Measurements from ENCODE around the gene TTLL10.

The TTLL10 gene

DNA sequence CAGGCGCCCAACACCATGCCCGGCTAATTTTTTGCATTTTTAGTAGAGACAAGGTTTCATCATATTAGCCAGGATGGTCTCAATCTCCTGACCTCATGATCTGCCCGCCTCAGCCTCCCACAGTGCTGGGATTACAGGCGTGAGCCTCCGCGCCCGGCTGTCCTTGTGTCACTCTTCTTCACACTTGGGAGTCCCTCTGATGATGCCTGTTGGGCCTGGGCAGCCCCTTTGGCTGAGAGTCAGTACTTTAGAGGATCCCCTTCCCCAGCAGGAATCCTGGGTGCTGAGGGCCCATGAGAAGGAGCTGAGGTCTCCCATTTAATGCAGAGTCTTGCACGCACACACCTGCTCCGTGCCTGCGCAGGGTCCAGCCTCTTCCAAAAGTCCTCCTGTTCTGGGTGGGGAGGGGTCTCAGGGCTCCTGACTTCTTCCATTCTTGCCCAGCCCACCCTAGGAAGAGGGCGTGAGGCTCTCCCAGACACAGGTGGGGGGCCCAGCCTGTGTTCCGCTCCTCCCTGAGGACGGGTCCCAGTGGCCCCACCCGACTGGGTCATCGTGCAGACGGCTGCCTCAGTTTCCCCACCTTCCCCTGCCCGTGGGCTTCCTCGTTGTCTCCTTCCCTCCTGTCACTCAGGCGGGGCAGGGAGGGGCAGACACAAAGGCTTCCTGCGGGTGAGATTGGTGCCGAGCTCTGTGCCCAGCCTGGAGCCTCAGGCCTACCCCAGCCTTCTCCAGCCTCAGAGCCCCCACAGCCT lies 3.9 kb downstream of the TTLL10 start:
- Histone ChIP-seq H3K4me1 (ENCODE audit: insufficient read depth, low read length) (peaks cover 10% of the 10 kb centered on the region), H3K27ac (ENCODE audit: low read length) (no peak overlapping the region), H3K4me3 (ENCODE audit: low read length) (no peak overlapping the region), H3K9ac (ENCODE audit: low read depth, low read length) (no peak overlapping the region), H3K36me3 (ENCODE audit: insufficient read depth, low read depth, low read length) (no peaks in the 10 kb centered on the region), H3K27me3 (ENCODE audit: insufficient read depth, low read length) (peaks cover 17% of the 10 kb centered on the region), H3K9me3 (ENCODE audit: insufficient read depth, low read depth, low read length) (no peaks in the 10 kb centered on the region)

- peaks cover 10% of the 10 kb centered on the region; the same call in 1 of the 2 replicates for H3K4me1 ChIP-seq (ENCODE audit: insufficient read depth, low read length)
- H3K36me3 ChIP-seq (ENCODE audit: insufficient read depth, low read depth, low read length) = no peaks in the 10 kb centered on the region
- no peaks in the 10 kb centered on the region for H3K9me3 ChIP-seq (ENCODE audit: insufficient read depth, low read depth, low read length)
- H3K4me3 ChIP-seq (ENCODE audit: low read length) = no peak overlapping the region
- H3K27me3 ChIP-seq (ENCODE audit: insufficient read depth, low read length) = peaks cover 17% of the 10 kb centered on the region
- no peak overlapping the region for H3K27ac ChIP-seq (ENCODE audit: low read length)
- no peak overlapping the region for H3K9ac ChIP-seq (ENCODE audit: low read depth, low read length)
Measured at GRCh38 chr1:1178794-1179331, 5.2 kb downstream of the TTLL10 start.

- Histone ChIP-seq H3K27me3 (ENCODE audit: insufficient read depth, low read length) (peaks cover 17% of the 10 kb centered on the region), H3K9ac (ENCODE audit: low read depth, low read length) (no peak overlapping the region), H3K27ac (ENCODE audit: low read length) (no peak overlapping the region), H3K9me3 (ENCODE audit: insufficient read depth, low read depth, low read length) (no peaks in the 10 kb centered on the region), H3K36me3 (ENCODE audit: insufficient read depth, low read depth, low read length) (no peaks in the 10 kb centered on the region), H3K4me3 (ENCODE audit: low read length) (no peak overlapping the region), H3K4me1 (ENCODE audit: insufficient read depth, low read length) (peaks cover 10% of the 10 kb centered on the region; the same call in 1 of the 2 replicates)
Measured at GRCh38 chr1:1179346-1179982, 5.8 kb downstream of the TTLL10 start.

GRCh38 chr1:1179983-1180861 lies 6.5 kb downstream of the TTLL10 start:
- H3K9ac ChIP-seq (ENCODE audit: low read depth, low read length) = no peak overlapping the region

DNA sequence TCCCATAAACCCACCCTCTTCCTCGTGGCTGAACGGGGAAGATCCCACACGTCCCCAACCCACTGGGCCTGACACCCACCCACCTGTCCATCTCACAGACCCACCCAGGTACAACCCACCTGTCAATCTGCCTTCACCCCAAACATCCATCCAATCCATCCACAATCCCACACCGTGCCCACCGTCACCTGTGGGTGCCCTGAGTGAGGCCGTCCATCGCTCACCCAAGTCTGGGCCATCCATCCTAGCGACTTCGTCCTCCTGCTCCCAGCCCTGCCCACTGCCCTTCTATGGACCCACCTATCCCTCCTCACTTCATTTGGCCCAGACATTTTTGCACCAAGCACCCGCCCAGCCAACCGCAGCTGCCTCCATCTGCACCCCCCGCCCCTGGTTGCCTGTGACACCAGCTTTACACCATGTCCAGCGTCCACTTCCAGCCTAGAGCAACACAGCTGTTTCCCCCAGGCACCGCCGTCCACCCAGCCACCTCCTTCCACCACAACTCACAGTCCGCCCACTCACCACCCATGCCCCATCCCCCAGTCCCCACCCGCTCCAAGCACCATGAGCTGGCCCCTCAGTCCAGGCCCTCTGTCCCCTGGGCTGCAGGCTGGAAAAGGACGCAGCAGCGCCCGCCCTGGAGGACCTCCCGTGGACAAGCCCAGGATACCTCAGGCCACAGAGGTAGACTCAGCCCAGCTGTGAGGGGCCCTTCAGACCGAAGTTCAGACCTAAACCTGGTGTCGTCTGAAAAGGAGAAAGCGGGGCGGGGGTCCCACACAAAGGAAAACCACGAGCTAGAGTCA lies 7.7 kb downstream of the TTLL10 start:
- Histone ChIP-seq H3K36me3 (ENCODE audit: insufficient read depth, low read depth, low read length) (no peaks in the 10 kb centered on the region), H3K4me3 (ENCODE audit: low read length) (no peak overlapping the region), H3K9ac (ENCODE audit: low read depth, low read length) (no peak overlapping the region), H3K27me3 (ENCODE audit: insufficient read depth, low read length) (0 out of 2 replicates have a peak, but pooled peaks cover 6% of the 10 kb centered on the region), H3K4me1 (ENCODE audit: insufficient read depth, low read length) (peaks cover 8% of the 10 kb centered on the region; the same call in 1 of the 2 replicates), H3K27ac (ENCODE audit: low read length) (no peak overlapping the region), H3K9me3 (ENCODE audit: insufficient read depth, low read depth, low read length) (no peaks in the 10 kb centered on the region)

More at GRCh38 chr1:1179983-1180861, 6.5 kb downstream of the TTLL10 start:
- Histone ChIP-seq H3K36me3 (ENCODE audit: insufficient read depth, low read depth, low read length) (no peaks in the 10 kb centered on the region), H3K27ac (ENCODE audit: low read length) (no peak overlapping the region), H3K4me3 (ENCODE audit: low read length) (no peak overlapping the region), H3K9me3 (ENCODE audit: insufficient read depth, low read depth, low read length) (no peaks in the 10 kb centered on the region), H3K27me3 (ENCODE audit: insufficient read depth, low read length) (peaks cover 17% of the 10 kb centered on the region), H3K4me1 (ENCODE audit: insufficient read depth, low read length) (peaks cover 10% of the 10 kb centered on the region; the same call in 1 of the 2 replicates)

GRCh38 chr1:1181938-1182410 lies 8.3 kb downstream of the TTLL10 start:
- Histone ChIP-seq H3K9ac (ENCODE audit: low read depth, low read length) (no peak overlapping the region), H3K27me3 (ENCODE audit: insufficient read depth, low read length) (no peaks in the 10 kb centered on the region)

GRCh38 chr1:1182491-1183220 lies 9.0 kb downstream of the TTLL10 start:
- H3K36me3 ChIP-seq (ENCODE audit: insufficient read depth, low read depth, low read length) = no peaks in the 10 kb centered on the region
- no peaks in the 10 kb centered on the region for H3K27me3 ChIP-seq (ENCODE audit: insufficient read depth, low read length)
- H3K9me3 ChIP-seq (ENCODE audit: insufficient read depth, low read depth, low read length) = no peaks in the 10 kb centered on the region
- H3K9ac ChIP-seq (ENCODE audit: low read depth, low read length) = no peak overlapping the region
- no peak overlapping the region for H3K4me3 ChIP-seq (ENCODE audit: low read length)
- H3K4me1 ChIP-seq (ENCODE audit: insufficient read depth, low read length) = no peaks in the 10 kb centered on the region
- no peak overlapping the region for H3K27ac ChIP-seq (ENCODE audit: low read length)

More at GRCh38 chr1:1181938-1182410, 8.3 kb downstream of the TTLL10 start:
- Histone ChIP-seq H3K27ac (ENCODE audit: low read length) (no peak overlapping the region), H3K9me3 (ENCODE audit: insufficient read depth, low read depth, low read length) (no peaks in the 10 kb centered on the region), H3K36me3 (ENCODE audit: insufficient read depth, low read depth, low read length) (no peaks in the 10 kb centered on the region), H3K4me3 (ENCODE audit: low read length) (no peak overlapping the region), H3K4me1 (ENCODE audit: insufficient read depth, low read length) (peaks cover 2% of the 10 kb centered on the region; the same call in 1 of the 2 replicates)

- Histone ChIP-seq H3K27ac (ENCODE audit: low read length) (no peak overlapping the region), H3K27me3 (ENCODE audit: insufficient read depth, low read length) (no peaks in the 10 kb centered on the region), H3K4me3 (ENCODE audit: low read length) (no peak overlapping the region), H3K36me3 (ENCODE audit: insufficient read depth, low read depth, low read length) (no peaks in the 10 kb centered on the region), H3K4me1 (ENCODE audit: insufficient read depth, low read length) (no peaks in the 10 kb centered on the region), H3K9me3 (ENCODE audit: insufficient read depth, low read depth, low read length) (no peaks in the 10 kb centered on the region), H3K9ac (ENCODE audit: low read depth, low read length) (no peak overlapping the region)
Measured at GRCh38 chr1:1183221-1183747, 9.6 kb downstream of the TTLL10 start.

GRCh38 chr1:1183833-1184775 lies 10.4 kb downstream of the TTLL10 start:
- H3K27me3 ChIP-seq (ENCODE audit: insufficient read depth, low read length) = no peaks in the 10 kb centered on the region; the same call in 1 of the 2 replicates
- no peaks in the 10 kb centered on the region for H3K4me1 ChIP-seq (ENCODE audit: insufficient read depth, low read length)
- no peaks in the 10 kb centered on the region for H3K9me3 ChIP-seq (ENCODE audit: insufficient read depth, low read depth, low read length)
- H3K9ac ChIP-seq (ENCODE audit: low read depth, low read length) = no peak overlapping the region
- H3K4me3 ChIP-seq (ENCODE audit: low read length) = no peak overlapping the region
- no peak overlapping the region for H3K27ac ChIP-seq (ENCODE audit: low read length)
- H3K36me3 ChIP-seq (ENCODE audit: insufficient read depth, low read depth, low read length) = no peaks in the 10 kb centered on the region

Data from iPS-20b (cell line).